Gastroesophageal sphincter (tissue), 3 donors: ENCODE measurements around the gene SMAD6.

Source experiments
- CTCF ChIP-seq, 4 experiments: fragments of 200-600 bp in 2 of 4; fragments of 450-650 bp in 2 of 4; sonication (generic) in 1 of 4; IDR thresholded peaks; one replicate each; pipeline ENCODE4 v1.5.1; 2017 to 2019; ENCODE audit warnings: antibody characterized with exemption in 4 of 4, mild to moderate bottlenecking in 2 of 4, moderate library complexity in 2 of 4
- POLR2A ChIP-seq, 2 donors: fragments of 450-650 bp; IDR thresholded peaks; one replicate each; pipeline ENCODE4 v1.6.1; 2017; ENCODE audit warnings: antibody characterized with exemption in 2 of 2, mild to moderate bottlenecking in 2 of 2, moderate library complexity in 1 of 2

GRCh38 chr15:66784174-66784573, 82.1 kb downstream of the SMAD6 start:
- no peak for TF ChIP-seq CTCF (IDR thresholded peaks at IDR 0.05)
- TF ChIP-seq POLR2A (IDR thresholded peaks at IDR 0.05), result no peak
